ENCODE results near the gene LMNA.

Gene LMNA

DNA sequence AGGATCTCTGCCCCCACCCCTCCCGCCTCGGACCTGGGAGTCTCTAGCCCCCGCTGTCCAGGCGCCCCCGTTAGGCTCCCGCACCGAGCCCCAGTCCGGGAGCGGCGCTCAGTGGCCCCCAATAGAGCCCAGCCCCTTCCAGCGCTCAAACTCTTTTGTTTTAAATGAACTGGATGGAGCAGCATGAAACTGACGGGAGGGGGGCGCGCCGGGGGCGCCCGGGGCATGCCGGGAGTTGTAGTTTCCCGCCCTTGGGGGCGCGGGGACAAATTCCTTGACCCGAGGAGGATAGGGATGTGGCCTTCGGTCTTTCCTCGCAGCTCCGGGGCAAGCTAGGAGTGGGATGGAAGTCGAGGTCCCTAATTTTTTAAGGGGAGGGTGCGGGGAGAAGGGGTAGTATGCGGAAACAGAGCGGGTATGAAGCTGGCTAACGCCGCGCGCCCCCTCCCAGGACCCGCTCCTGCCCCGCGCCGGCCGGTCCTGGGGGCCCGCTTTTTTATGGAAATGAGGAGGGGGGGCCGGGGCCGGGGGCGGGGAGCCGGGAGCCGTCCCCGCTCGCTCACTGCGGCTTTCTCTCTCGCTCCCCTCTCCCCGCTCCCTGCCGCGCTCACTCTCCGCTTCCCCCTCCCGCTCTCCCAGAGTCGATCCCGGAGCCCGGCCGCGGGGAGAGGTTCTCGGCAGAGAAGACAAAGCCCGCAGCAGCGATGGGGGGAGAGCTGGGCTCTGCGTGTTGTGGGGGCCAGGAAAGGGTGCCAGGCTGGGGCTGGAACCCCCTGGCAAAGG, 32.0 kb upstream of the LMNA start, which contains the start of gene MEX3A:
MEX3A (minus strand) TSS at position 157 of the 783 bp plus-strand sequence. CDS start 467 bp downstream, outside the sequence.
- DNase-seq (ENCODE audit: low read depth) = peak; percentile 38

DNA sequence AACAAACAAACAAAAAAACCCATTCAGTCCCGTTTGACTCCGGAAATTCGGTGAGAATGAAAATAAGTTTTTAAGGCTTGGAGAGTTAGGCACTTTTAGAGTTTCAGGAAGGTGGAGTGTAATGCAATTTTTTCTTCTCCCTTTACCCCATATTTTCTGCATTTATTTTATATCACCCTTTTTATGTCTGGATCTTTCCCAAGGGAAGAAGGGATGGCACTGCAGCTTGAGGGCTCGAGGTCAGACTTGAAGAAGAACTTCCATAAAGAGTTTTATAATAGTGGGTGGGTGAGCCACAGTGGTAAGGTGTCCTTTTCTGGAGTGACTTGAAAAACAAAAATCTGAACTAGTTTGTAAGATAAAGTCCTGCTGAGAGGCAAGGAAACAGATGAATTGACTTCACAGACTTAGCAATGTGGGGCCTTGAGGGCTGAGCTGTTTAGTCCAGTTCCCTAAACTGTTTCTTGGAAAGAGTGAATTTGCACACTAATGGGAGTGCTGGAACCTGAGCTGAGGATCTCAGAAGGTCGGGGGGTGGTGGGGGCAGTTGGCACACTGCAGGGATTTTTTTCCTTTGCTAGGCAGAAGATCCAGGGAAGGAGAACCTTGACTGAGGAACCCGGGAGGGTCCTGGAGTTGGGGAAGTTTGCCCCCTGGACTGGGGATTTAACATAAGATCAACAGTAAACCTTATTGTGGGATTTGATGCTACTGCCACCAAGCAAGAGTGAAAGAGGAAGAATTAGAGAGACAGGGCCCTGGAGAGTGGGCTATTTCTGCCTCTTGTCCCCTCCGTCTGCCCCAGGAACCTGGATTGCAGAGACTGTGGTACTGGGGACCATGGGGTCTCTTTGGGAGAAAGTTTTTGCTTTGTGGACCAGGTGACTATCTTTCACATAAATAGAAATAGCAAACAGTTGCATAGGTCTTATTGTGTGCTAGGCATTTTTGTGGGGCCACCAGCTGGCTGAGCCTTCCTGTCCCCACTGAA, 30.4 kb upstream of the LMNA start:
- no peak for DNase-seq (ENCODE audit: low read depth)

DNA sequence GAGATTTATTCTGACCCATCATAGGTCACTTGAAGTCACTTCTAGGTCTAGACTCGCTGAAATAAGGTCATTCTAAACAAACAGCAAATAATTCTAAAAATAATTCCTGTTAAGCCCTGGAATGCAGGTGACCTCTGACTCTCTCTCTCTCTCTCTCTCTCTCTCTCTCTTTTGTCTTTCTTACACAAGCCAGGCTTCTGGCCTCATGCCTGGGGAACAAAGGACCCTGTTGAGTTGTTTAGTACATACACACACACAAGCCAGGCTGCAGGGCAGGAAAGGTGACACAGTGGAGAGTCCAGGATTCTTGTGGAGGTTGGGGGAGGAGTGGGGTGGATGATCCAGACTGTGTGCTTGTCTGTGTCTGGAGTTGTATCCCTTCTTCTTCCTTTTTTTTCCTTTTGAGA, 28.3 kb upstream of the LMNA start:
- DNase-seq (ENCODE audit: low read depth) = no peak

GRCh38 chr1:156089704-156090103, 24.8 kb upstream of the LMNA start:
- DNase-seq (ENCODE audit: low read depth) = no peak

- no peak for DNase-seq (ENCODE audit: low read depth)
These were observed 24.2 kb upstream of the LMNA start for GRCh38 chr1:156090138-156090839.

- DNase-seq (ENCODE audit: low read depth) = peak; percentile 50
These were observed 23.7 kb upstream of the LMNA start for GRCh38 chr1:156090840-156091188.

- no peak for DNase-seq (ENCODE audit: low read depth)
These were observed 22.9 kb upstream of the LMNA start for GRCh38 chr1:156091610-156092009.

DNA sequence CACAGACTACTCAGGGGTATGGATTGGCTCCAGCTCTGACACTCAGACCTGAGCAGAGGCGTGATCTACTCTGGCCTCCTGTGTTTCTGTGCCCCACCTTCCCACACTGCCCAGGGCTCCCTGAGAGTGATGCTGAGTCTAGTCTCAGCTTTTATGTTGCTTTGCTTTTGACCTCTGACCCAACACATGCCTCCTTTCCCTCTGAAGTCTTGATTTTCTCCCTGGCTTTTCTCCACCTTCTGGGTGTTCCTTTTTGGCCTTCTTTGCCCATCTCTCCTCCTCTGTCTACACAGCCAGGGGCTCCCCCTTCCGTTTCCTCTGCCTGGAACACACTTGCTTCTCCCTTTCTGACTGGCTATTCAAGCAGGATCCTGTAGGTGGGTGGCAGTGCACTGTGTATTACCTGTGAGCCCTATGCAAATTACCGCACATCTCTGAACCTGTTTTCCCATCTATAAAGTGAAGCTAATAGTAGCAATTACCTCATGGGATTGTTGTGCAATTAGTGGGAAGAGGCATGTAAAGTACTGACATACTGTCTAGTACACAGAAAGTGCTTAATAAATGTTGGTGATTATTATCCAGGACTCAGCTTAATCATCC, 18.5 kb upstream of the LMNA start:
- DNase-seq (ENCODE audit: low read depth) = no peak

GRCh38 chr1:156096640-156097391, 17.7 kb upstream of the LMNA start:
- peak; percentile 86 for DNase-seq (ENCODE audit: low read depth)

GRCh38 chr1:156097499-156098178, 16.9 kb upstream of the LMNA start:
- DNase-seq (ENCODE audit: low read depth) = no peak

DNA sequence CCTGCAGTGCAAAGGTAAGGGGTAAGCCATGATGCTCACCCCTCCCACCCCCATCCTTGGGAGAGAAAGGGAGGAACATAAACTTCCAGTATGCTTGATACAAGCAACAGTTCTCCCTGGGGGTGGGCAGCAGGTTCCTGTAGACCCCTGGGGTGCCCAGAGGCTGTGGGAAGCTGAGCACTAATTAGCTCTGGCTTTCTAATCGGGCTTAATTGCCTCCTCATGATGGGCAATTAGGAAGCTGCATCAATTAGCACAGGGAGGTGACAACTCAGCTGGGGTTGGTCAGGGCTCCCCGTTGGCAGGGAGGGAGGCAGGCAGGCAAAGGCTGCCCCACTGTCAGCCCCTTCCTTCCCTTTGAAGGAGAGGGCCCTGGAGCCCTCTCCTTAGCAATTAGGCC, 15.7 kb upstream of the LMNA start:
- no peak for DNase-seq (ENCODE audit: low read depth)

- DNase-seq (ENCODE audit: low read depth) = no peak
These were observed 15.2 kb upstream of the LMNA start for GRCh38 chr1:156099282-156099681.

- DNase-seq (ENCODE audit: low read depth) = no peak
These were observed 14.1 kb upstream of the LMNA start for GRCh38 chr1:156100205-156100995.

DNA sequence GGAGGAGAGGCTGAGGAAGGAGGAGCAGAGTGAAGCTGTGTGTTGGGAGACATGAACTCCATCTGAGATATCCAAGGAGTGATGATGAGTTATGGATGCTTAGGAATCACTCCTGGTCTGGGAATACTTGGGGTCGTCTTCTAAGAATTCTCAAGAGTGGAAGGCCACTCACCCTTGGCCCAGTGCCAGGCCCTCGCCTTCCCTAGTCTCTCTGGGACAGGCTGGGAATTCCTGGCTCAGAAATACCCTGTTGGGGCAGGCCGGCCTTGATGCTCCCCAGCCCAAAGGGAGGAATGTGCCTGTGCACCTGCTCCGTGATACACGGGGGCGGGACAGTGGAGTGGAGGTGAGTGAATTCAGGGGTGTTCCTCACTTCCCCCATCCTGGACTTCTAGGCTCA, 12.6 kb upstream of the LMNA start:
- no peak for DNase-seq (ENCODE audit: low read depth)

DNA sequence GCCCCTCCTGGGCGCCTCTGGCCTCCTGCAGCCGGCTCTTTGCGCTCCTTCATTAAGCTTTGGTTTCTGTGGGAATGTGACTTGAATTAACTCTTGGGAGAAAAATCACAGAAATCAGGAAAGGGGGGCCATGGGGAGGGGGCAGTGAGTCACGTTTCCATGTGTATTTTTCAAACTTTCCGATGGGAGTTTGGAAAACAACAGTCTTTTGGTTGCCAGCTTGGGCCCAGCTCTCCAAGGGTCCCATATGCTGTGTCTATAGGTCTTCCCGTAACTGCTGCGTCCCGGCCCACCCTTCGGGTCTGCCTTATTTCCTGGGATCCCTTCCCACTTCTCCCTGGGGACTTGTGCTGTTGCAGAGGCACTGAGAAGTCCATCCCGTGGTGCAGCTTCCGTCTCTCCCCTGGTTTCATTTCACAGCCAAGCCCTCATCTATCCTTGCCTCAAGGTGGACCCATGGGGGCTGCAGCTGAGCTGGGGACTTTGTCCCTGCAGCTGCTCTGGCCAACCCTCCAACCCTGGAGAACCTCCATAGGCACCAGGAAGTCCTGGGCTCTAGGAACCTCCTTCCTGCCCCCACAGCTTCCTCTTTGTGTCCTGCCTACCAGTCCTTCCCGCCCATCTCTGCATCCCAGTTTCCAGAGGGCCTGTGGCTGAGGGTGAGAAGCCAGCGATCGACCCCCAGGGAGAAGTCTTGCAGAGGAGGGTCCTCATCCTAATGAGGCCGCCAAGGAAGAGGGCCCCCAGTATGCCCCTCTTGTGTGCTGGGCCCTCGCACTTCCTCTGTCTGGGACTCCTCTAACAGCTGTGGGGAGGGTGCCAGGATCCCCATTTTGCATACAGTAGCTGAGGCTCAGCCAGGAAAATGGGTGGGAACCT, 11.6 kb upstream of the LMNA start:
- no peak for DNase-seq (ENCODE audit: low read depth)

- DNase-seq (ENCODE audit: low read depth) = peak; percentile 80
These were observed 11.0 kb upstream of the LMNA start for GRCh38 chr1:156103521-156103947.

DNA sequence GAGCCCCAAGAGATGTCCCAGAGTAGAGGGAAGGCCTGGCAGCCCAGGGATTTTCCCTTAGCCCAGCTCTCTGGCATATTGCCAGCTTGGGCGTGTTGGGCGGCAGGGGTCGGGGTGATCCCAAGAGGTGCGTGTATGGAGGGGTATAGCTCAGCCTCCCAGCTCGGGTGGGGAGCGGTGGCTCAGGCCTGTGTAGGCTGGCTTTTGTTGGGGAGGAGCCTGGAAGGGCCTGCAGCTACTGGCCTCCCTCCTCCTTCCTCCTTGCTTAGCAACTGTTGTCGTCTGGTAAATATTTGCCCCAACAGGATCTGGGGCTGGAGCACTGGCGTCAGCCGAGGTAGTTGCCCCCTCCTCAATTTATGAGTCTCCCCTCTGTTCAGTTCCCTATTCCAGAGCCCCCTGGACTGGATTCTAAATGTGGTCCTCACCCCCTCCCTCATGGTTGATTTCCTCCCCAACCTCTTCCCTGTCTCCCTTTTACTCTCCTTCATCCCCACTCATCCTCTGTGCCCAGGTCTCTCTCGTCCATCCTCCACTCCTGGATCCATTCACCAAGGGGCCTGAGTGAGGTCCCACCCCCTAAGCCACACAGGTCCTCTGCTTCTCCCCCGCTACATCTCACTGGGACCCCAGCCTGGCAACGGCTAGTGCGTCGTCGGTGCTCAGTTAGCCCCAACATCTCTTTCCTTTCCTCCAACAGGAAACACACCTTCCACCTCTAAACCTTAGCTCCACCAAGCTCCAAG, 10.3 kb upstream of the LMNA start:
- peak; percentile 91 for DNase-seq (ENCODE audit: low read depth)

Measured in stromal cell of bone marrow (primary cell).